HepG2 (cell line): ENCODE measurements around the gene MTURN. TPM values are rescaled to one million over a fixed set of nuclear protein-coding genes. Genes with fewer than 3 reads are reported as not detected.

ENCODE experiments used
- ATAC-seq: fragments of 200-7000 bp; cut with Tn5 transposase; 3 replicates; pipeline ENCODE4 v1.9.1; 2020; ENCODE audit warnings: mild to moderate bottlenecking, moderate library complexity
- BruUV-seq: library from RNA; stranded (reverse); fragments of 400-500 nt; replicated peaks from 2 replicates; lab custom pipeline; 2021; lab: Mats Ljungman, UMichigan
- CTCF ChIA-PET: fragments of 300-600 bp; formaldehyde crosslinking; extraction: SDS; loops from one replicate; lab custom pipeline; 2021; ENCODE audit warnings: low total read pairs, inconsistent platforms, low intra/inter-chr PET ratio; lab: Yijun Ruan, JAX
- POLR2A ChIA-PET: fragments of 350-600 bp; sonication (Branson Sonifier 250); formaldehyde crosslinking; loops from one replicate; lab custom pipeline; 2020; ENCODE audit warnings: antibody characterized with exemption, inconsistent platforms; lab: Yijun Ruan, JAX
- DNase-seq: peaks from one replicate; pipeline ENCODE4 v3.0.0-alpha.2; 2015; ENCODE audit warnings: low spot score
- FAIRE-seq: peaks from 3 replicates; lab custom pipeline; 2011; peaks lifted over from hg19 to GRCh38; lab: Jason Lieb, UNC
- H2AFZ ChIP-seq: one replicate; pipeline ENCODE4 v1.6.1; 2011; ENCODE audit warnings: low read length, inconsistent platforms
- H3K27ac ChIP-seq: fragments of 300-600 bp; 3 replicates; pipeline ENCODE4 v1.8.0; 2011; ENCODE audit warnings: mixed run types, mild to moderate bottlenecking, mixed read lengths, low read length, inconsistent platforms; ENCODE audit not compliant: insufficient read depth; ENCODE audit errors: extremely low read length
- H3K27me3 ChIP-seq, 2 experiments: fragments of 200-600 bp in 1 of 2; 2 replicates in 1 of 2; 3 replicates in 1 of 2; pipeline versions ENCODE4 v1.6.0 to v1.8.0; 2011; ENCODE audit warnings: low read length in 2 of 2, mild to moderate bottlenecking in 2 of 2, moderate library complexity in 2 of 2, inconsistent platforms in 1 of 2; ENCODE audit not compliant: insufficient read depth in 2 of 2, control insufficient read depth in 1 of 2
- H3K36me3 ChIP-seq, 2 experiments: fragments of 200-600 bp in 1 of 2; replicated peaks in 1 of 2; 2 replicates in 1 of 2; 3 replicates in 1 of 2; pipeline versions ENCODE4 v1.5.1 to v1.8.0; 2011; ENCODE audit warnings: low read length in 2 of 2, inconsistent platforms in 1 of 2; ENCODE audit not compliant: insufficient read depth in 2 of 2, control insufficient read depth in 1 of 2
- H3K4me1 ChIP-seq: 2 replicates; pipeline ENCODE4 v1.5.1; 2012; ENCODE audit warnings: low read length, inconsistent platforms; ENCODE audit not compliant: insufficient read depth
- H3K4me2 ChIP-seq: 2 replicates; pipeline ENCODE4 v1.6.0; 2011; ENCODE audit warnings: low read depth, low read length, inconsistent platforms
- H3K4me3 ChIP-seq, 3 experiments: fragments of 200-600 bp in 1 of 3; sonication (generic), shearing (Covaris generic) in 1 of 3; replicated peaks in 1 of 3; 2 replicates each; pipeline ENCODE4 v1.5.1; 2011 to 2016; ENCODE audit warnings: low read length in 3 of 3, inconsistent platforms in 2 of 3, low read depth in 2 of 3, mild to moderate bottlenecking in 2 of 3, control low read depth in 1 of 3, mixed read lengths in 1 of 3; ENCODE audit not compliant: insufficient read depth in 1 of 3
- H3K79me2 ChIP-seq: one replicate; pipeline ENCODE4 v1.6.1; 2011; ENCODE audit warnings: low read length, inconsistent platforms; ENCODE audit not compliant: insufficient read depth
- H3K9ac ChIP-seq: 2 replicates; pipeline ENCODE4 v1.6.0; 2011; ENCODE audit warnings: mild to moderate bottlenecking, low read depth, low read length, inconsistent platforms; ENCODE audit not compliant: insufficient read depth
- H3K9me3 ChIP-seq: 2 replicates; pipeline ENCODE4 v1.5.1; 2012; ENCODE audit warnings: mild to moderate bottlenecking, low read length
- H4K20me1 ChIP-seq: 2 replicates; pipeline ENCODE4 v1.6.0; 2011; ENCODE audit warnings: inconsistent platforms, mild to moderate bottlenecking, low read length, moderate library complexity; ENCODE audit not compliant: insufficient read depth
- KAT7 ChIP-seq: IDR thresholded peaks from 2 replicates; pipeline ENCODE4 v1.6.1; 2018; ENCODE audit warnings: borderline replicate concordance, missing compliant biosample characterization
- RORA ChIP-seq: sonication (generic); formaldehyde crosslinking; IDR thresholded peaks from 2 replicates; pipeline ENCODE4 v1.5.0; 2020; ENCODE audit warnings: mild to moderate bottlenecking, missing genetic modification reagents, moderate library complexity
- SRSF9 ChIP-seq: fragments of 200-400 bp; formaldehyde crosslinking; IDR thresholded peaks from 2 replicates; pipeline ENCODE4 v1.6.1; 2018; ENCODE audit warnings: borderline replicate concordance, mild to moderate bottlenecking, low read depth, low read length; ENCODE audit not compliant: insufficient read depth, poor library complexity, severe bottlenecking
- ZFP82 ChIP-seq: sonication (generic); formaldehyde crosslinking; IDR thresholded peaks from 2 replicates; pipeline ENCODE4 v1.5.1; 2020; ENCODE audit warnings: mild to moderate bottlenecking, missing genetic modification reagents, borderline replicate concordance
- ZNF224 ChIP-seq: sonication (generic); formaldehyde crosslinking; IDR thresholded peaks from 2 replicates; pipeline ENCODE4 v1.5.0; 2020; ENCODE audit warnings: mild to moderate bottlenecking, missing genetic modification reagents
- ZNF235 ChIP-seq: sonication (generic); formaldehyde crosslinking; IDR thresholded peaks from 2 replicates; pipeline ENCODE4 v1.8.1; 2023; ENCODE audit warnings: mild to moderate bottlenecking, missing genetic modification reagents, borderline replicate concordance
- ZNF282 ChIP-seq: fragments of 450-650 bp; IDR thresholded peaks from 2 replicates; pipeline ENCODE4 v1.6.1; 2018; ENCODE audit not compliant: partially characterized antibody
- ZNF891 ChIP-seq: sonication (generic); formaldehyde crosslinking; IDR thresholded peaks from 2 replicates; pipeline ENCODE4 v1.5.0; 2020; ENCODE audit warnings: mild to moderate bottlenecking, missing genetic modification reagents
- WGBS: methylation state at CpG from one replicate; pipeline ENCODE4 v1.1.6; 2017; ENCODE audit warnings: low lambda C conversion rate; 5-methylcytosine and 5-hydroxymethylcytosine counted together
- in situ Hi-C: cut with HindIII; loops from 2 replicates; pipeline ENCODE4 v1.10.0; 2017; ENCODE audit warnings: low pct_unique_long_range_greater_than_20kb; ENCODE audit not compliant: extremely low pct_ligation_motif_present
- intact Hi-C: fragments of 100-400 bp; cut with micrococcal nuclease; formaldehyde crosslinking; loops from one replicate; pipeline ENCODE4 v1.10.0; 2022; ENCODE audit not compliant: unreplicated experiment
- polyA plus RNA-seq, 8 experiments: library from polyadenylated mRNA; depleted of rRNA in 3 of 8; stranded (reverse) in 7 of 8; unstranded in 1 of 8; fragments of >200 nt; fragmentation: Illumina TruSeq in 4 of 8; extraction: Trizol in 4 of 8; gene quantifications; 2 replicates each; pipeline versions ENCODE4 v1.2.1 to v1.2.3, GENCODE V29; 2011 to 2016; ENCODE audit warnings: low read depth in 4 of 8, missing spikeins in 1 of 8, mixed read lengths in 1 of 8; ENCODE audit not compliant: insufficient read depth in 1 of 8
- total RNA-seq, 5 experiments: library from RNA; depleted of rRNA; stranded (reverse); fragments of >200 nt; fragmentation: Illumina TruSeq; extraction: Trizol; gene quantifications; 2 replicates each; pipeline ENCODE4 v1.2.3, GENCODE V29; 2016; ENCODE audit warnings: low read depth in 1 of 5
- TF ChIP-seq, protein P1 (sequence below): sonication (generic); formaldehyde crosslinking; IDR thresholded peaks from 2 replicates; pipeline ENCODE4 v1.4.0; 2020; ENCODE audit warnings: mild to moderate bottlenecking, missing genetic modification reagents

The MTURN gene
- total and polyA plus RNA-seq, 2 of the 13 experiments (the other 11 are each of a cell fraction or from before 2014, with no cell fraction given) = 5.7 to 7.2 TPM

DNA sequence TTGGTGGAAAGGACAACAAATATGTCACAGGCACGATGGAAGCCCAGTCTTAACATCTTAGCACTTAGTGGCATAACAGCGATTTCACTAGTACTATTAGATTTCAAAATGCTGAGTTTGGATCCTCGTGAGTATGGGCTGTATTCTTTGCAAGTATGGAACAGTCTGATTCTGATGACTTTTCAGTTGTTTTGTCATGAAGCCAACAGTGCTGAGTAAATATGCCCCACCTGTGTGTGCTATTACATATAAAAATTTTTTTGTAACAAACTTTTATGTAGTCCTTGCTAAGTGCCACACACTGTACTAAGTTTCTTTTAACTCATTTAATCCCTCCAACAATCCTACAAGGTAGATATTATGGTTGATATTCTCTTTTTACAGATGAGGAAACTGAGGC lies 30.8 kb downstream of the MTURN start:
- ChIA-PET CTCF (no interaction called here), POLR2A (no interaction called here)
- TF ChIP-seq ZNF282 (no peak), KAT7 (CRISPR knock-in tag) (no peak), RORA (CRISPR knock-in tag) (no peak), ZNF235 (CRISPR knock-in tag) (no peak), ZFP82 (CRISPR knock-in tag) (no peak), ZNF891 (CRISPR knock-in tag) (no peak), ZNF224 (CRISPR knock-in tag) (no peak), SRSF9 (no peak)
- TF ChIP-seq, protein P1, sequence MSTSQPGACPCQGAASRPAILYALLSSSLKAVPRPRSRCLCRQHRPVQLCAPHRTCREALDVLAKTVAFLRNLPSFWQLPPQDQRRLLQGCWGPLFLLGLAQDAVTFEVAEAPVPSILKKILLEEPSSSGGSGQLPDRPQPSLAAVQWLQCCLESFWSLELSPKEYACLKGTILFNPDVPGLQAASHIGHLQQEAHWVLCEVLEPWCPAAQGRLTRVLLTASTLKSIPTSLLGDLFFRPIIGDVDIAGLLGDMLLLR (CRISPR knock-in tag) = no peak
- no peaks in the 10 kb centered on the region for H3K79me2 ChIP-seq
- DNase-seq (no peak), ATAC-seq (no peak), FAIRE-seq (no peak)
- intact Hi-C loops (loop anchor here (2.0 kb wide), 1 partner anchor 247 kb away; no protein-coding TSS in a partner anchor), in situ Hi-C loops (loop anchor here (10.0 kb wide), 1 partner anchor 119 kb away; the partner anchor contains the start of gene ZNRF2)
- no peak overlapping the region for H3K9ac ChIP-seq
- 80% methylated on average over 3 of the region's 3 CpGs for WGBS
- peaks cover 50% of the 10 kb centered on the region for H3K4me1 ChIP-seq
- no peaks in the 10 kb centered on the region for H3K9me3 ChIP-seq
- H3K4me2 ChIP-seq = no peak overlapping the region
- no peaks in the 10 kb centered on the region for H4K20me1 ChIP-seq
- no TSS peak for BruUV-seq
- no peaks in the 10 kb centered on the region for H3K27me3 ChIP-seq
- H3K36me3 ChIP-seq = no peaks in the 10 kb centered on the region
- no peak overlapping the region for H3K27ac ChIP-seq
- H2AFZ ChIP-seq = no peak overlapping the region
- H3K4me3 ChIP-seq = no peak overlapping the region
